HG02678 (cell line): ENCODE results near the gene MAEA.

Source experiments
- ATAC-seq: cut with Tn5 transposase; IDR thresholded peaks from one replicate; pipeline ENCODE4 v1.9.1; 2021; ENCODE audit warnings: mild to moderate bottlenecking, moderate library complexity; ENCODE audit not compliant: unreplicated experiment

Gene MAEA

DNA sequence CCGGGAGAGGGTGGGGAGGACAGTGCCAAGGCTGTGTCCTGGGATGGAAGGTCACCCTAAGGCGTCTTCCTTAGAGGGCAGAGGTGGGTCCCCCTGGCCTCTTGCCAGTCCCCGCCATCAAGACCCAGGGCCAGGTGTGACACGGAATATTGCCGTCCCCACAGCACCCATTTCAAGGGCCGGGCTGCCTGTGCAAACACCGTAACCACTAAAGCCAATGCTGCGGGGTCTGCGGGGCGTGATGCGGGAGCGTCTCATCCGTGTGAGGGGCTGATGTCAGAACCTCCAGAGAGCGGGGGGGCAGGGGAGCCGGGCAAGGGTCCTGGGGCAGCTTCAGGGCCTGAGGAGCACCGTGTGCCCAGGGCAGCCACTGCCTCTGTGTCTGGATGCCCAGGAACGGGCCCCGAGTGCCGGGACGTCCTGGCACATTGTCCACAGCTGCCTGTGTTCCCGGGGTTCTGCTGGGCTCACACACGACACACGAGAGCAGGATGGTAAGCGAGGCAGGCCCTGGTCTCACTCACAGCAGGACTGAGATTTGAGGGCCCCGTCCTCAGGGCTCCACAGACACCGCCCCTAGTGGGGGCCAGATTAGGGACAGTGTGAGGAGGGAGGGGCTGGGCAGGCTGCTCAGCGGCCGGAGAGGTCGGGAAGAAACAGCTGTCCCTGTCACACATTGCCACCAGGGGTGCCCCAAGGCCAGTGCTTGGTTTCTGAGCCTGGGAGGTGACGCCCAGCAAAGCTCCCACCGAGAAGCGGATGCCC is 87.3 kb downstream of the MAEA start:
- no peak for ATAC-seq

DNA sequence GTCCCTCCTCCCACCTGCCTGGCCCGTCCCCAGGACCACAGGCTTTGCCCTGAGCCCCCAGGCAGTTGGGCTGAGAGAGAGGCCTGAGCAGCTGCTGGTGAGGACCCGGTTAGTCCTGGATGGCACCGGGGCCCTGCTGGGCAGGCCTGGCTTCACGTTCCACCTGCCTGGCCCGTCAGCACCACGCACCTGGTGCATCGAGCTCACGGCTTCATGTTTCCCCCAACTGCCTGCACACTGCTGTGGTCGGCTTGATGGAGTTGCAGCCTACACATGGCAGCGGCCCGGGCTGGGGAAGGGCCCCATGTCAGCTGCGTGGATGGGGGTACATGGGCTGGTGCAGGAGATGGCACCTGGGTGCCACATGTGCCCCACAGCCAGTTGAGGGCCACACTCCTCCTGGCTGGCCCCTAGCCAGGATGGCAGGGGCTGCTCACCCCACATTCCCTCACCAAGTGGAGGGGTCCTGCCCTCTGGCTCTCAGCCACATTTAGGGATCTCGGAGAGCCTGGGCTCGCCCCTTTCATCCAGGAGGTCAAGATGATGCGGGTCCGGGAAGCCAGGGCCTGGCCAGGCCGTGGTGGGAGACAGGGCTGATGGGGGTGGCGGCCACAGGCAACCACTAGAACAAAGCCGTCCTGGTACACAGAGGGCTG is 88.0 kb downstream of the MAEA start:
- no peak for ATAC-seq

DNA sequence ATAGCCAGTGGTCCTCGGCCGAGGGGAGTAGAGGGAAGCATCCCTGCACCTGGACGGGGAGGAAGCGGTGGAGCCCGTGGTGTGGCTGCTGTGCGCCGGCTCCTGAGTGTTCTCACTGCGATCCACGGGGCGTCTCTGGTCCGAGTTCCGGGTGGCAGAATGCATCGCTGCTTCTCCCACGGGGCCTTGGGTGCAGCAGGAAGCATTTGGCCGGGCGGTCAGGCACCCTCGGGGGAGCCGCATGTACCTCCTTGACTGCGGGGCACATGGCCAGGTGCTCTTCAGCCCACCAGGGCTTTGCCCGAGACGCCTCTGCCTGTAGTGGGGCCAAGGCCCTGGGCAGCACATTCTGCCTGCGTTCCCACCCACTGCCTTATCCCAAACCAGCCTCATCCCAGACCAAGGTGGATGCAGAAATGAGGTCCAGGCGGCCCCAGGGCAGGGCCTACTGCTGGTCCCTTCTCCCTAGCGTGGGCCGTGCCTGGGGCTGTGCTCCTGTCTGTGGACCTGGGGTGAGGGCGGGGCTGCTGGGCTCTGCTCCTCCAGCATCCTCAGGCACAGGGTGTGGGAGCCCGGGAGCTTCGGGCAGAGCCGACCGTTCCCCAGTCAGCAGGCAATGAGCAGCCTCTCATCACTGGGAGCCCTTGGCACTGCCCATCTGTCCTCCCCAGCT is 89.0 kb downstream of the MAEA start:
- no peak for ATAC-seq

DNA sequence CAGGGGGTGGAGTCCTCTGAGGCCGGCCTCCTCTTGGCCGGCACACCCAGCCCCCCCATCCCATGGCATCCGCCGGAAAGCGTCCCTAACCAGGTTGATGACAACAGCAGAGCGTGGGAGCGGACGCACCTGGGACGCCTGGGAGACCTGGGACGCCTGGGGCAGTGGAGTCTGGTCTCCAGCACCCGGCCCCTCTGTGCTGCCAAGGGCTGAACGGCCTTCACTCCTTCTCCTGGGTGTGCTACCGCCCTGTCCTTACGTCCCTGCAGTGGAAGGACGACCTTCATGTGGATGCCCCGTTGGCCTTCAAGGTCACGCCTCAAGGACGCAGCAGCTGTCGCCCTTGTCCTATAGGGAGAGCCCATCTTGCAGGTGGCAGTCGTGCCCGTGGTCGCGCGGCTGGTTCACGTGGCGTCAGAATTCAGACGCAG is 89.7 kb downstream of the MAEA start:
- no peak for ATAC-seq

DNA sequence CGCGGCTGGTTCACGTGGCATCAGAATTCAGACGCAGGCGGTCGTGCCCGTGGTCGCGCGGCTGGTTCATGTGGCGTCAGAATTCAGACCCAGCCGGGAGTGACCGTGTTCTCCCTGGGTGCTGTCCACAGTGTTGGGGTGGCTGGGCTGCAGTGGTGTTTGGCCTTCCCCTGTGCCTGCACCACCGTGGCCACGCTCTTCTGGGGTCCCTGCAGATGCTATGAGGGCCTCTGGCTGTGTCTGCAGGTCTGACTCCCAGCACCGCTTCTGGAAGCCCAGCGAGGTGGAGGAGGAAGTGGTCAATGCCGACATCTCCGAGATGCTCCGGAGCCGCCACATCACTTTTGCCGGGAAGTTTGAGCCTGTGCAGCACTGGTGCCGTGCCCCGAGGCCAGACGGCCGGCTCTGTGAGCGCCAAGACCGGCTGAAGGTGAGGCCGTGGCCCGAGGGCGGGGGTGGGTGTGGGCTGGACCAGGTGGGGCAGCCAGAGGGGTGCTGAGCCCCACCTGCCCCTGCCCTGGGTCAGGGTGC is 90.2 kb downstream of the MAEA start:
- ATAC-seq: no peak

DNA sequence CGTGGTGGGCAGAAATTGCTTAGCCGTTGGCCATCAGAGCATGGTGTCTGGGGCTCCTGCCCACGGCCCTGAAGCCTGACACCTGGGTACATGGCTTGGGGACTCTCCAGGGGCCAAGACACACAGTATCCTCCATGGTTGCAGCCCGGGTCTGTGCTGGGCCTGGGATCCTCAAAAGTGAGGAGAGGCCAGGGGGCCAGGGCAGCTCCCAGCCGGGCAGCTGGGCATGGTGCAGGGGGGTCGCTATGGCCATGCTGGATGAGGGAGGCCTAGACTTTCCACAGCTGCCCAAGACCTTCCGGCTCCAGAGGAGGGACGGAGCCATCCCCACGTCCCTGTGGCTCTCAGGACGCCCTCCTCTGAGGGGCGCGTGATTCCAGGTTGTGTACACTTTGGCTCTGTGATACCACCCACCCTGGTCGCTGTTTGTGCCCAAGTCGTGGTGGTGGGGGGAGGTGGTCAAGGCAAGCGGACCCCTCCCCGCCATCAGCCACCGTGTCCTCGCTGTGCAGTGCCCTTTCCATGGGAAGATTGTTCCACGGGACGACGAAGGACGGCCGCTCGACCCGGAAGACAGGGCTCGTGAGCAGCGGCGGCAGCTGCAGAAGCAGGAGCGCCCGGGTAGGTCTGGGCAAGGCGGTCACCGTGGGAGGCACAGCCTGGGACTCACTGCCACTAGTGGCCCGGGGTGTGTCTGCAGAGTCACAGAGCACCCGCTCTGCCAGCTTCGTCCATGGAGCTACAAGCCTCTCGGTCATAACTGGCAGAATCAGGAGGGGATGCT is 90.9 kb downstream of the MAEA start:
- no peak for ATAC-seq

DNA sequence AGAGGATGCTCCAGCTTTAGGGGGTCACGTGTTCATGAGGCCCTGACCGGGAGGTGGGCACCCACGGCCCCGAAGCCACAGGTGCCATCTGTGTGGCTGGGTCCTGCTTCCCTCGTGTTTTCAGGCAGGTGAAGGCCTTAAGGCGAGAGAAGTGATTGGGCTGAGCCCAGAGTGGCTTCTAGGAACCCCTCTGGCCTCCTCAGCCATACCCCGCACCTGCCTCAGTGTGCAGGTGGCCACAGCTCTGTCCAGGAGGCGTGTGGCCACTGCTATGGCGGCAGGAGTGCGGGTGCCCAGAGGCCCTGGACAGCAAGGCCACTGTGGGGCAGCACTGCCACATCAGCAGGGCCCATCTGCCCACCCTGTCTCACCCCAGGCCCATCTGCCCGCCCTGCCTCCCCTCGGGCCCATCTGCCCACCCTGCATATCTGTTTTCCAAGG is 91.5 kb downstream of the MAEA start:
- no peak for ATAC-seq

DNA sequence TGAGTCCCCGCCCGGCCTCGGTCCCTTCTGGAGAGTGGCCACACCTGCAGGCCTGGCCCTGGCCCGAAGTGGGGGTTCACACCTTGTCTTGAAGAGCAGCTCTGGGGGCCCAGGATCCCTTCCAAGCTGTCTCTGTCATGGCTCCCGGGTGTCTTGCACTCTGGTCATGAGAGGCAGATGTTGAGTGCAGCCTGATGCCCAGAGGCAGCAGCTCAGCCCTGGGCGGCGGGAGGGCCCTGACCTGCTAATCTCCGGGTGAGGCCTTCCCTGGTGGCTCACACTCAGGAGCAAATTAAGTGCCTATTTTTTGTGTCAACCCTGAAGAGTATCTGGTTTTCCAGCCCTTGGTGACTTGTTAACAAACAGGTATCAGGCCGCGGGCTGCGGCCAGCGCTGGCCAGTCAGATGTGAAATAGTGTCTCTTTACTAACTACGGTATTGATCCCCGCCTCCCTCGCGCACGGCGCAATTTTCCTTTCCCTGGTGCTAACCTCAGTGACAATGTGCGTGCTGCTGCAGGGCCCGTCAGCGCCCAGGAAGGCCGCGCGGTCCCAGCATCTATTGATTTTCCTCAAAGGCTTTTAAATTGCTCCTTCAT is 92.4 kb downstream of the MAEA start:
- ATAC-seq: no peak

DNA sequence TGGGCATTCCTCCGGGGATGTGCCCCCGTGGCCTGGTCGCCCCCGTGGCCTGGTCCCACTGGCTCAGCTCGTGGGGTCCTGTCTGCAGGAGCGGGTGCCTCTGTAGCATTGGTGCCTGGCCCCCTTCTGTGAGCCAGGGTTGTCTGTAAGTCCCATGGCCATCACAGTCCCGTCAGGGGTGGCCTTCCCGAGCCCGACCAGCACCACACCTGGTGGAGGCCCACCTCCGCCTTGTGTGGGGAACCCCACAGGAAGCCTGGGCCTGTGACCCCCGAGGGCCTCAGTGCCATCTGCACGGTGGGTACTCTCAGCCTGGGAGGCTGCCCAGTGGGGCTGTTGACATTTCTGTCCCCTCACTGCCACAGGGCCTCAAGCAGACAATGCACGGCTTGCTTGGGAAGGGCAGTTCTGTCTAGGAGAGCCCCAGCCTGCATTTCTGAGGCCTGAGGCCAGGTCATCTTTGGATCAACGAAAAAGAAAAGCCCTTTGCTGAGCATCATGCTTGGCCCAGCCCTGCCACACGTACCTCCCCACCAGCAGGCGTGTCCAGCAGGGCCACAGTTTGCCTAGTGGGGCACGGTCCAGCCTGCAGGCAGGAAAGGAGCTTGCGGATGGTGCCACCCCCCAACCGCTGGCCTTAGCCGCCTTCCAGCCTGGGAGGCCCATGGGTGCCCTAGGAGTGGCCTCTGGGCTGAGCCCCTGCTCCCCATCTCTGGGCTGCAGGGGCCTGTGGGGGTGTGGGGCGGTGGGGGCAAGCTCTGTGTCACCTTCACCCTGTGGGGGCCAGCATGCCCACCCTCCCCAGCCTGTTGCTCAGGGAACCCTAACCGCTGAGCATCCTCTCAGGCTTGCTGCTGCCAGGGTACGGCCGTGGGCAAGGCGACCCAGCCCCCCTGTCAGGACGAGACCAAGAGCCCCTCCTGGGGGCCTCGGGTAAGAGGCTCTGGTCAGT is 93.4 kb downstream of the MAEA start:
- no peak for ATAC-seq

DNA sequence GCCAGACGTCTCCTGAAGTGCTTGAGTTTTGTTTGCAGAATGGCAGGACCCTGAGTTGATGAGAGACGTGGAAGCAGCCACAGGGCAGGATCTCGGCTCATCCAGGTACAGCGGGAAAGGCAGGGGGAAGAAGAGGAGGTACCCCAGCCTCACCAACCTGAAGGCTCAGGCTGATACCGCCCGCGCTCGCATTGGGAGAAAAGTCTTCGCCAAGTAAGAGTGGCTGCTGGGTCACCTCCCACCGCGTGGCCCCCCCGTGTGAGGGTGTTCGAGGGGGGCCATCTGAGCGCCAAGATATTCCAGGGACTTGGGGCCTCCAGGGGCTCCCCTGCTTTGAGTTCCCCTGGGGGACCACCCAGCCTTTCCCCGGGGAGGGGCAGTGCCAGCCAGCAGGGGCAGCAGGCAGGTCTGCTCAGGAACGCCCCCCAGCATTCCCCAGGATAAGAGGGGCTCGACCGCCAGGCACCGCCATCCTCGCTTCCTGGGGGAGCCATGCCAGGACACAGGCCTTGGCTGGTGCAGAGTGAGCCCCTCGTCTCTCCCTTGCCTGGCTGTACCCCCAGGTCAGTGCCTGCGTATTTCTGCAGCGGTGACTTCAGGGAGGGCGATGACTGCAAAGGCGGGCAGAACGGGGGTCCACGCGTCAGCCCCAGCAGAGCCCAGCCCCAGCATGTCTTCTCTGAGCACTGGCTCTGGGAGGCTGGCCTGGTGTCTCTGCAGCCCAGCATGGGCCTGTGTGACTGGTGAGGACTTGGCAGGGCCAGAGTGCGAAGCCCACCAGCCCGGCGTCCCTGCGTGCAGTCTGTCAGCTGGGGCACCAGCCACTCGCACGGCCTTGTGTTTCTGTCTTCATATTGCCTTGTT is 94.3 kb downstream of the MAEA start:
- no peak for ATAC-seq

DNA sequence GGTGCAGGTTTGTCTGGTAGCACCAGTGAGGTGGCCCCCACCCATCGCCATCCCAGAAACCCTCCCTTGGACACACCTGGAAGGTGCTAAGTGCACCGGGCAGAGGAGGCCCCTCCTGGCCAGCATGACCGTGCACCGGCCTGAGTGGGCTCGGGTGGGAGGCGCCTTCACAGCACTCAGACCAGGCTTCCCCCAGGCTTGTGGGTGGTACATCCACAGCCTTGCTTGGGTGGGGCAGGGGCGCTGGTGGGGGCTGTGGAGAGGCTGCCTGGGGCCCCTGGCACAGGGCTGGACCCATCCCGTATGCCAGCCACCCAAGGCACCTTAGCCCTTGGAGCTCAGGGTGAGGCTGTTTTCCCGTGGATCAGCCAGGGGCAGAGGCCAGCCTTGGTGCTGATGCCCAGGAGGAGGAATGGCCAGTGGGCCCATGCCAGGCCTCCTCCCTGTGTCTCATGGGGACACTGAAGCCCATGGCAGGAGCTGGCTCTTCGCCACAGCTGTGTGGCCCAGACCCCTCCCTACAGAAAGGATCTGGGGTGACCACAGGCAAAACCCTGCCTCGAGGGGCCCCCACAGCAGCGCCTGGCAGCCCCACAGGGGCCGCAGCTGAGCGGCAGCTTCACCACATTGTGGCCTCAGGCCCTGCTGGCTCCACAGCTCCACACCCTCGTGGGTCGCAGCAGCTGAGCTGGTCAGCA is 95.1 kb downstream of the MAEA start:
- no peak for ATAC-seq

DNA sequence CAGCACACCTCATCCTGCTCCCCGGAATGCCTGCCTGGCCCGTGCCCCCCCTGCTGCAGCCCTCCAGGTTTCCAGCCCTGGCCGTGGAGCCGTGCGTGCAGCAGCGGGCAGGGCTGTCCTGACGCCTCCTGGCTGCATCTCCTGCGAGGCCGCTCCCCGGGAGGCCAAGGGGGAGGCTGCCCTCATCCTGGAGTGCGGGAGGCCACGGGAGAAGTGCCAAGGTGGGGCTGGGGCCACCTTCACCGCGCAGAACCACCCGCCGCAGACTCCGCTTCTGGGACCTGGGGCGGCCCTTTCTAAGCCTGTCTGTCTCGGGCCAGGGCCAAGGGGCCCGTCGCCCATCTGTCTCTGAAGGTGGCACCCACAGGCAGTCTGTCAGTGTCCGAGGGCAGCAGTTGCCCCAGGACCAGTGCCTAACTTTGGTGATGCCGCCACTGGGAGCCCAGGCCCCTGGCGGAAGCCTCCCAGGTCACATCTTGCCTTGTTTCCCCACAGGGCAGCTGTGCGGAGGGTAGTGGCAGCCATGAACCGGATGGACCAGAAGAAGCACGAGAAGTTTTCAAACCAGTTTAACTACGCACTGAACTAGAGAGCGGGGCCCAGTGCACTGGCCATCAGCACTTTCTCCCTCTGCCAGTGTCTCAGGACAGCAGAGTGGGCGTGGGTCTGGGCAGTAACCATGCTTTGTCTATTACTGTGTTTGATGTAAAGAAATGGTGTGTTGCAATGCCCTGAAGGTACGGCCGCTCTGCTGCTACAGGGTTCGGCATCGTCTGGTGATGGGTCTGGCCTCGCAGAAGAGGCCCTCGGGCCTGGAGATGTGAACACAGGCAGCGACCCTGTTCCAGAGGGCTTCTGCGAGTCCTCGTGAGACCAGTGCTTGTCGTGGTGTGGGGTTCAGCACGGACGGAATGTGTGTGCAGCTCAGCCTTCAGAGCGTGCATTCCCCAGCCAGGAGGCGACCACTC is 96.0 kb downstream of the MAEA start:
- no peak for ATAC-seq
